HG02852 (cell line): ENCODE data around the gene OGG1.
"Not testable (repeated sequence)": the region's sequence is repeated elsewhere in the genome, so short reads cannot be mapped to it uniquely, and the experiment has no call there.

Experiments used
- ATAC-seq: cut with Tn5 transposase; IDR thresholded peaks from one replicate; pipeline ENCODE4 v1.9.1; 2021; ENCODE audit warnings: mild to moderate bottlenecking, moderate library complexity; ENCODE audit not compliant: unreplicated experiment

OGG1 gene

GRCh38 chr3:9760779-9761505, 11.2 kb downstream of the OGG1 start:
- no peak for ATAC-seq

GRCh38 chr3:9761919-9762318, 12.2 kb downstream of the OGG1 start:
- ATAC-seq: no peak

- no peak for ATAC-seq
These were observed 13.1 kb downstream of the OGG1 start for GRCh38 chr3:9762871-9763270.

- ATAC-seq: no peak
These were observed 16.1 kb downstream of the OGG1 start for GRCh38 chr3:9765865-9766264.

GRCh38 chr3:9767418-9767817, 17.7 kb downstream of the OGG1 start:
- no peak for ATAC-seq

- ATAC-seq: no peak
These were observed 18.5 kb downstream of the OGG1 start for GRCh38 chr3:9768141-9768775.

- no peak for ATAC-seq
These were observed 19.3 kb downstream of the OGG1 start for GRCh38 chr3:9769012-9769411.

- peak; percentile 83 for ATAC-seq
These were observed 19.9 kb downstream of the OGG1 start, which contains the start of gene CAMK1 for GRCh38 chr3:9769426-9770275. CAMK1 (minus strand) TSS chr3:9769947; CDS start chr3:9767749, 2,198 bp downstream.

GRCh38 chr3:9770276-9770812, 20.6 kb downstream of the OGG1 start:
- ATAC-seq: no peak

GRCh38 chr3:9771007-9771406, 21.3 kb downstream of the OGG1 start:
- ATAC-seq: not testable (repeated sequence)

- no peak for ATAC-seq
These were observed 27.3 kb downstream of the OGG1 start for GRCh38 chr3:9776896-9777693.

- ATAC-seq: no peak
These were observed 27.9 kb downstream of the OGG1 start for GRCh38 chr3:9777694-9778021.

GRCh38 chr3:9778143-9779074, 28.7 kb downstream of the OGG1 start:
- ATAC-seq: no peak

- no peak for ATAC-seq
These were observed 29.4 kb downstream of the OGG1 start for GRCh38 chr3:9779075-9779593.

- ATAC-seq: peak; percentile 62
These were observed 30.1 kb downstream of the OGG1 start for GRCh38 chr3:9779721-9780457.

GRCh38 chr3:9780458-9780812, 30.7 kb downstream of the OGG1 start:
- no peak for ATAC-seq

- ATAC-seq: no peak
These were observed 31.2 kb downstream of the OGG1 start for GRCh38 chr3:9780910-9781309.

GRCh38 chr3:9781551-9781950, 31.8 kb downstream of the OGG1 start:
- no peak for ATAC-seq
